PFSK-1 (cell line): Measurements from ENCODE around the gene RRP1.

Experiments used
- REST ChIP-seq, 2 experiments: IDR thresholded peaks; 2 replicates each; pipeline versions ENCODE4 v1.6.1 to v1.8.0; 2011 to 2012; ENCODE audit warnings: low read depth in 2 of 2, low read length in 2 of 2, control low read depth in 1 of 2, inconsistent platforms in 1 of 2, mild to moderate bottlenecking in 1 of 2, moderate library complexity in 1 of 2; ENCODE audit not compliant: insufficient read depth in 1 of 2
- SIN3A ChIP-seq: IDR thresholded peaks from 2 replicates; pipeline ENCODE4 v1.6.1; 2012; ENCODE audit warnings: mild to moderate bottlenecking, low read length, moderate library complexity, borderline replicate concordance; ENCODE audit not compliant: insufficient read depth
- TAF1 ChIP-seq: IDR thresholded peaks from 2 replicates; pipeline ENCODE4 v1.6.1; 2012; ENCODE audit warnings: low read length, control low read depth, borderline replicate concordance; ENCODE audit not compliant: insufficient read depth

DNA sequence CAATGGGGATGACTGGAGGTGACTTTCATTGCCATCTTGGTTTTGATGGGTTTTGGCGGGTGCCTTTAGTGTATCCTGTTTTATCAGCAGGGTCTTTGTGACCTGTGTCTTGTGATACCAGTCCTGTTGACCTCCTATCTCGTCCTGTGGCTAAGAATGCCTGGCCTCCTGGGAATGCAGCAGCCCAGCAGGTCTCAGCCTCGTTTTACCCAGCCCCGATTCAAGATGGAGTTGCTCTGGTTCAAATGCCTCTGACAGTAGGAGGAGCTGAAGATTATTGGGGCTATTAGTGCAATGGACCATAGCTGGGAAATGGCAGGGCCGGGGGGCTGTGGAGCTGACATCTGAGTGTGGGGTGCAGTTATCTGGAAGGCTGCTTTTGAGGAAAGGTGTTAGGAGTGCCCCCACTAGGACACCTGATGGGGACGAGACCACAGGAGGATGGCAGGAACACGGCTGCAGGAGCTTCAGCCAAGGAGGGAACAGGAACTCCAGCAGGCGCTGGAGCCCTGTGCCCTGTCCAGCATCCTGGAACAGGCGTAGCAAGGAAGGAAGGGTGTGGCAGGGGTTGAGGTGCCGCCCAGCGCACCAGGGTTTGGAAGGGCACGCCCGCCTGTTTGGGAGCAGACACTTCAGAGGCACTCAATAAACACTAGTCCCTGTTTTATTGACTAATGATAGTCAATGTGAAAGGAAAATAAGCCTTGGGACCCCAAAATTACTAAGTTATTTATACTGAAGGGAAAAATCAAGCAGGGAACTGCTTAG lies 60.3 kb downstream of the RRP1 start:
- no peak for TF ChIP-seq TAF1
- TF ChIP-seq SIN3A: no peak
- no peak for TF ChIP-seq REST (IDR thresholded peaks at IDR 0.05; ENCODE audit: insufficient read depth in 1 of 2, low read depth in 2 of 2, low read length in 2 of 2)
